ENCODE measurements around the gene CDKAL1. TPM values are rescaled to one million over a fixed set of nuclear protein-coding genes. Genes with fewer than 3 reads are reported as not detected.
"Not testable (repeated sequence)": the region's sequence is repeated elsewhere in the genome, so short reads cannot be mapped to it uniquely, and the experiment has no call there.

The CDKAL1 gene
- total RNA-seq, 4 donors from 2014 or later: 10.1 to 22.0 (median 12.5) TPM

GRCh38 chr6:20819774-20820400 is 285.6 kb downstream of the CDKAL1 start:
- Histone ChIP-seq H3K27ac (no peak overlapping the region), H3K27me3 (no peaks in the 10 kb centered on the region), H3K9me3 (no peaks in the 10 kb centered on the region), H3K36me3 (no peaks in the 10 kb centered on the region), H3K4me1 (no peaks in the 10 kb centered on the region), H3K4me3 (no peak overlapping the region)
- TF ChIP-seq EP300 (IDR thresholded peaks at IDR 0.05): no peak
- no peak for TF ChIP-seq POLR2AphosphoS5 (IDR thresholded peaks at IDR 0.05)
- no peak for TF ChIP-seq POLR2A (IDR thresholded peaks at IDR 0.05)
- TF ChIP-seq, protein P1, sequence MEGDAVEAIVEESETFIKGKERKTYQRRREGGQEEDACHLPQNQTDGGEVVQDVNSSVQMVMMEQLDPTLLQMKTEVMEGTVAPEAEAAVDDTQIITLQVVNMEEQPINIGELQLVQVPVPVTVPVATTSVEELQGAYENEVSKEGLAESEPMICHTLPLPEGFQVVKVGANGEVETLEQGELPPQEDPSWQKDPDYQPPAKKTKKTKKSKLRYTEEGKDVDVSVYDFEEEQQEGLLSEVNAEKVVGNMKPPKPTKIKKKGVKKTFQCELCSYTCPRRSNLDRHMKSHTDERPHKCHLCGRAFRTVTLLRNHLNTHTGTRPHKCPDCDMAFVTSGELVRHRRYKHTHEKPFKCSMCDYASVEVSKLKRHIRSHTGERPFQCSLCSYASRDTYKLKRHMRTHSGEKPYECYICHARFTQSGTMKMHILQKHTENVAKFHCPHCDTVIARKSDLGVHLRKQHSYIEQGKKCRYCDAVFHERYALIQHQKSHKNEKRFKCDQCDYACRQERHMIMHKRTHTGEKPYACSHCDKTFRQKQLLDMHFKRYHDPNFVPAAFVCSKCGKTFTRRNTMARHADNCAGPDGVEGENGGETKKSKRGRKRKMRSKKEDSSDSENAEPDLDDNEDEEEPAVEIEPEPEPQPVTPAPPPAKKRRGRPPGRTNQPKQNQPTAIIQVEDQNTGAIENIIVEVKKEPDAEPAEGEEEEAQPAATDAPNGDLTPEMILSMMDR (IDR thresholded peaks at IDR 0.05): no peak
- no peak for DNase-seq (ENCODE audit: low spot score in 2 of 2)
- WGBS: 95% methylated on average over 7 of the region's 7 CpGs

DNA sequence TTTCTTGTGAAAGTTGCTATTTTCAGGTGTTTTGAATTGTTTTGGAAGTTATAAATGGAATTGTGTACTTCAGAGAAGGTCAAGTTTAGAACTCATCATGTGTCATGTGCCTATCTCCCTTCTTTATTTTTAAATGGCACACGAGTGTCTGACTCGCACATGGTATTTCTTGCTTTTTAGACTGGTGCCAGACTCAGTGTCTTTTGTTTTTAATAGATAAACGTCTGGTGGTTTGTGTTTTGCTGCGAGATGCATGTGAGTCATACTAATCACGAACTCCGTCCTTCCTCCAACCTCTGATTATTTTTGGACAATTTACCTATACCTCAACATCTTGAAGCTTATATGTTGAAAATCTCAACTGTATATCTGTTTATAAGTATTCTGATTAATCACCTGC is 292.1 kb downstream of the CDKAL1 start:
- H3K27ac ChIP-seq: peak overlapping the region; percentile 59
- WGBS: 41% methylated on average over 6 of the region's 6 CpGs
- no peak for TF ChIP-seq POLR2A (IDR thresholded peaks at IDR 0.05)
- no peak for TF ChIP-seq EP300 (IDR thresholded peaks at IDR 0.05)

DNA sequence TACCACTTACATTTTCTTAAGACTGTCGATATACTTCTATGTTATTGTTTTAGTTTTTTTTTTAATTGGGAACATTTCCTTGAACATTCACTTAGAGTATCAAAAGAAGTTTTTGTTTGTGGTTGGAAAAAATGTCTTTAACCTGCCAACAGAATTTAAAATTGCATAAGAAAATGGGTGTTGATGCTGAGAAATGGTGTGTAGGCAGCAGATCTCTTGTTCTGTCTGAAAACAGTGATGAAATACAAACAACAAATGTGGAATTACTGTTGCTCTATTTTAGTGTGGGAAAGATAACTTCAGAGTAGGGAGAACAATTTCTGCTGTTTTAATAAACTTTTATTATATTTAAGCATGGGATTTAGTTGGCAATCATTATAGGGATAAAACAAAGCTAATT is 293.5 kb downstream of the CDKAL1 start:
- 51% methylated on average over 1 of the region's 1 CpG for WGBS
- Histone ChIP-seq H3K9me3 (no peaks in the 10 kb centered on the region), H3K4me3 (no peak overlapping the region), H3K4me1 (peaks cover 22% of the 10 kb centered on the region), H3K27me3 (no peaks in the 10 kb centered on the region), H3K36me3 (no peaks in the 10 kb centered on the region), H3K27ac (peak overlapping the region; percentile 59)
- TF ChIP-seq, protein P1 (IDR thresholded peaks at IDR 0.05): no peak
- no peak for TF ChIP-seq POLR2AphosphoS5 (IDR thresholded peaks at IDR 0.05)
- no peak for TF ChIP-seq EP300 (IDR thresholded peaks at IDR 0.05)
- no peak for TF ChIP-seq POLR2A (IDR thresholded peaks at IDR 0.05)
- no peak for DNase-seq (ENCODE audit: low spot score in 2 of 2)

More for the DNA sequence above, 292.1 kb downstream of the CDKAL1 start:
- Histone ChIP-seq H3K27me3 (no peaks in the 10 kb centered on the region), H3K4me3 (no peak overlapping the region), H3K9me3 (no peaks in the 10 kb centered on the region), H3K36me3 (no peaks in the 10 kb centered on the region), H3K4me1 (peaks cover 22% of the 10 kb centered on the region)
- no peak for DNase-seq (ENCODE audit: low spot score in 2 of 2)

GRCh38 chr6:20830576-20830975 is 296.3 kb downstream of the CDKAL1 start:
- WGBS: 96% methylated on average over 1 of the region's 1 CpG
- Histone ChIP-seq H3K4me1 (peaks cover 22% of the 10 kb centered on the region), H3K9me3 (no peaks in the 10 kb centered on the region), H3K27ac (no peak overlapping the region), H3K36me3 (no peaks in the 10 kb centered on the region), H3K4me3 (no peak overlapping the region), H3K27me3 (no peaks in the 10 kb centered on the region)
- TF ChIP-seq POLR2AphosphoS5 (IDR thresholded peaks at IDR 0.05) (no peak), POLR2A (IDR thresholded peaks at IDR 0.05) (no peak), EP300 (IDR thresholded peaks at IDR 0.05) (no peak)
- TF ChIP-seq, protein P1 (IDR thresholded peaks at IDR 0.05): no peak
- no peak for DNase-seq (ENCODE audit: low spot score in 2 of 2)

DNA sequence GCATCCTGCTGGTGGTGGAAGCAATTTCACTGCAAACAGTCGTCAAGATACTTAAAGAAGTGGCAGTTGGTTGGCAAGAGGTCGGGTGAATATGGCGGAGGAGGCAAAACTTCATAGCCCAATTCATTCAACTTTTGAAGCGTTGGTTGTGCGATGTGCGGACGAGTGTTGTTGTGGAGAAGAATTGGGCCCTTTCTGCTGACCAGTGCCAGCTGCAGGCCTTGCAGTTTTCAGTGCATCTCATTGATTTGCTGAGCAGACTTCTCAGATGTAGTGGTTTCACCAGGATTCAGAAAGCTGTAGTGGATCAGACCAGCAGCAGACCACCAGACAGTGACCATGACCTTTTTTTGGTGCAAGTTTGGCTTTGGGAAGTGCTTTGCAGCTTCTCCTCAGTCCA is 297.0 kb downstream of the CDKAL1 start:
- not testable (repeated sequence) for H3K4me3 ChIP-seq; H3K27ac ChIP-seq; H3K27me3 ChIP-seq; DNase-seq (ENCODE audit: low spot score in 2 of 2); H3K9me3 ChIP-seq; H3K36me3 ChIP-seq
- peaks cover 16% of the 10 kb centered on the region for H3K4me1 ChIP-seq
- 88% methylated on average over 7 of the region's 7 CpGs for WGBS

- H3K4me3 ChIP-seq: no peak overlapping the region
- 80% methylated on average over 8 of the region's 8 CpGs for WGBS
- H3K27me3 ChIP-seq: no peaks in the 10 kb centered on the region
- DNase-seq (ENCODE audit: low spot score in 2 of 2): no peak
- no peak overlapping the region for H3K27ac ChIP-seq
- H3K9me3 ChIP-seq: no peaks in the 10 kb centered on the region
- H3K4me1 ChIP-seq: no peaks in the 10 kb centered on the region
- TF ChIP-seq POLR2A (IDR thresholded peaks at IDR 0.05) (no peak), EP300 (IDR thresholded peaks at IDR 0.05) (no peak), POLR2AphosphoS5 (IDR thresholded peaks at IDR 0.05) (no peak)
- TF ChIP-seq, protein P1 (IDR thresholded peaks at IDR 0.05): no peak
- no peaks in the 10 kb centered on the region for H3K36me3 ChIP-seq
Observed at GRCh38 chr6:20833881-20834515, 299.7 kb downstream of the CDKAL1 start.
